Activated T-cell treated with anti-CD3 and anti-CD28 coated beads, Interleukin-2, amount 50 U/mL, for 24 hours (primary cell): Measurements from ENCODE around the gene PTPN3.
"Not testable (repeated sequence)": the region's sequence is repeated elsewhere in the genome, so short reads cannot be mapped to it uniquely, and the experiment has no call there.

Source experiments
- DNase-seq: peaks from one replicate; pipeline ENCODE4 v3.0.0-alpha.2; 2020
- H3K27ac Mint-ChIP-seq: 2 replicates; pipeline ENCODE4 v1.8.0; 2020; ENCODE audit warnings: mild to moderate bottlenecking, mixed read lengths
- H3K27me3 Mint-ChIP-seq: 2 replicates; pipeline ENCODE4 v1.8.0; 2020; ENCODE audit warnings: mixed read lengths
- H3K36me3 Mint-ChIP-seq: 2 replicates; pipeline ENCODE4 v1.8.0; 2020; ENCODE audit warnings: low read depth, mixed read lengths
- H3K4me1 Mint-ChIP-seq: 2 replicates; pipeline ENCODE4 v1.8.0; 2020; ENCODE audit warnings: low read depth, mixed read lengths
- H3K4me3 Mint-ChIP-seq: 2 replicates; pipeline ENCODE4 v1.8.0; 2020; ENCODE audit warnings: mild to moderate bottlenecking, moderate library complexity, mixed read lengths
- H3K9me3 Mint-ChIP-seq: 2 replicates; pipeline ENCODE4 v1.8.0; 2020; ENCODE audit warnings: mixed read lengths

The PTPN3 gene

GRCh38 chr9:109498195-109499092 lies at the start of gene PTPN3:
Gene PTPN3, minus strand, starts transcription at chr9:109498307. Its CDS starts 34,873 bp downstream, at chr9:109463434.
- no peak for DNase-seq
- H3K36me3 Mint-ChIP-seq = no peaks in the 10 kb centered on the region
- no peak within 1 kb of the TSS for H3K27ac Mint-ChIP-seq
- H3K9me3 Mint-ChIP-seq = no peaks in the 10 kb centered on the region
- H3K27me3 Mint-ChIP-seq = peaks cover 72% of the 10 kb centered on the region
- H3K4me1 Mint-ChIP-seq = peaks cover 6% of the 10 kb centered on the region
- H3K4me3 Mint-ChIP-seq = peak within 1 kb of the TSS; percentile 11

- H3K4me3 Mint-ChIP-seq, H3K27ac Mint-ChIP-seq, H3K27me3 Mint-ChIP-seq, DNase-seq, H3K4me1 Mint-ChIP-seq, H3K36me3 Mint-ChIP-seq: not testable (repeated sequence)
- H3K9me3 Mint-ChIP-seq = peaks cover 13% of the 10 kb centered on the region
Observed at GRCh38 chr9:109544954-109545353, 46.8 kb upstream of the PTPN3 start.

GRCh38 chr9:109542922-109543321 lies 44.8 kb upstream of the PTPN3 start:
- Mint-ChIP-seq H3K27ac (no peak overlapping the region), H3K4me1 (no peaks in the 10 kb centered on the region), H3K9me3 (peaks cover 11% of the 10 kb centered on the region), H3K27me3 (peaks cover 10% of the 10 kb centered on the region), H3K4me3 (no peak overlapping the region), H3K36me3 (no peaks in the 10 kb centered on the region)
- no peak for DNase-seq

GRCh38 chr9:109538346-109538745 lies 40.2 kb upstream of the PTPN3 start:
- H3K27me3 Mint-ChIP-seq = peaks cover 17% of the 10 kb centered on the region
- H3K36me3 Mint-ChIP-seq = no peaks in the 10 kb centered on the region
- H3K4me1 Mint-ChIP-seq = no peaks in the 10 kb centered on the region
- no peaks in the 10 kb centered on the region for H3K9me3 Mint-ChIP-seq
- no peak overlapping the region for H3K27ac Mint-ChIP-seq
- no peak for DNase-seq
- no peak overlapping the region for H3K4me3 Mint-ChIP-seq

GRCh38 chr9:109537288-109537687 lies 39.2 kb upstream of the PTPN3 start:
- no peaks in the 10 kb centered on the region for H3K36me3 Mint-ChIP-seq
- DNase-seq = no peak
- no peak overlapping the region for H3K27ac Mint-ChIP-seq
- no peaks in the 10 kb centered on the region for H3K4me1 Mint-ChIP-seq
- H3K4me3 Mint-ChIP-seq = no peak overlapping the region
- H3K9me3 Mint-ChIP-seq = no peaks in the 10 kb centered on the region
- H3K27me3 Mint-ChIP-seq = peaks cover 11% of the 10 kb centered on the region

GRCh38 chr9:109536859-109537258 lies 38.8 kb upstream of the PTPN3 start:
- H3K27me3 Mint-ChIP-seq = peaks cover 8% of the 10 kb centered on the region
- no peaks in the 10 kb centered on the region for H3K9me3 Mint-ChIP-seq
- no peak for DNase-seq
- no peak overlapping the region for H3K27ac Mint-ChIP-seq
- H3K4me1 Mint-ChIP-seq = no peaks in the 10 kb centered on the region
- H3K4me3 Mint-ChIP-seq = no peak overlapping the region
- no peaks in the 10 kb centered on the region for H3K36me3 Mint-ChIP-seq

- H3K27ac Mint-ChIP-seq = no peak overlapping the region
- no peaks in the 10 kb centered on the region for H3K36me3 Mint-ChIP-seq
- peaks cover 7% of the 10 kb centered on the region for H3K27me3 Mint-ChIP-seq
- no peaks in the 10 kb centered on the region for H3K9me3 Mint-ChIP-seq
- no peak for DNase-seq
- no peaks in the 10 kb centered on the region for H3K4me1 Mint-ChIP-seq
- no peak overlapping the region for H3K4me3 Mint-ChIP-seq
Observed at GRCh38 chr9:109535365-109535764, 37.3 kb upstream of the PTPN3 start.

- Mint-ChIP-seq H3K27ac (no peak overlapping the region), H3K27me3 (peaks cover 7% of the 10 kb centered on the region), H3K9me3 (no peaks in the 10 kb centered on the region), H3K36me3 (no peaks in the 10 kb centered on the region), H3K4me3 (no peak overlapping the region), H3K4me1 (no peaks in the 10 kb centered on the region)
- no peak for DNase-seq
Observed at GRCh38 chr9:109534151-109534550, 36.0 kb upstream of the PTPN3 start.

- H3K4me1 Mint-ChIP-seq, H3K9me3 Mint-ChIP-seq, DNase-seq, H3K4me3 Mint-ChIP-seq, H3K27me3 Mint-ChIP-seq, H3K36me3 Mint-ChIP-seq, H3K27ac Mint-ChIP-seq: not testable (repeated sequence)
Observed at GRCh38 chr9:109532652-109533051, 34.5 kb upstream of the PTPN3 start.

GRCh38 chr9:109522106-109522505 lies 24.0 kb upstream of the PTPN3 start:
- H3K36me3 Mint-ChIP-seq = no peaks in the 10 kb centered on the region
- no peaks in the 10 kb centered on the region for H3K9me3 Mint-ChIP-seq
- H3K4me1 Mint-ChIP-seq = no peaks in the 10 kb centered on the region
- H3K27me3 Mint-ChIP-seq = peaks cover 4% of the 10 kb centered on the region
- no peak for DNase-seq
- H3K27ac Mint-ChIP-seq = no peak overlapping the region
- H3K4me3 Mint-ChIP-seq = no peak overlapping the region

GRCh38 chr9:109520475-109521132 lies 22.5 kb upstream of the PTPN3 start:
- no peak overlapping the region for H3K27ac Mint-ChIP-seq
- no peaks in the 10 kb centered on the region for H3K36me3 Mint-ChIP-seq
- H3K4me3 Mint-ChIP-seq = no peak overlapping the region
- H3K27me3 Mint-ChIP-seq = peaks cover 4% of the 10 kb centered on the region
- H3K4me1 Mint-ChIP-seq = no peaks in the 10 kb centered on the region
- DNase-seq = no peak
- H3K9me3 Mint-ChIP-seq = no peaks in the 10 kb centered on the region

GRCh38 chr9:109519366-109519765 lies 21.3 kb upstream of the PTPN3 start:
- no peaks in the 10 kb centered on the region for H3K9me3 Mint-ChIP-seq
- H3K36me3 Mint-ChIP-seq = no peaks in the 10 kb centered on the region
- H3K27me3 Mint-ChIP-seq = peaks cover 4% of the 10 kb centered on the region
- no peak for DNase-seq
- H3K4me3 Mint-ChIP-seq = no peak overlapping the region
- H3K27ac Mint-ChIP-seq = no peak overlapping the region
- no peaks in the 10 kb centered on the region for H3K4me1 Mint-ChIP-seq

GRCh38 chr9:109518621-109519335 lies 20.7 kb upstream of the PTPN3 start:
- H3K4me3 Mint-ChIP-seq = no peak overlapping the region
- no peaks in the 10 kb centered on the region for H3K9me3 Mint-ChIP-seq
- no peak for DNase-seq
- H3K36me3 Mint-ChIP-seq = no peaks in the 10 kb centered on the region
- H3K27ac Mint-ChIP-seq = no peak overlapping the region
- peaks cover 4% of the 10 kb centered on the region for H3K27me3 Mint-ChIP-seq
- H3K4me1 Mint-ChIP-seq = no peaks in the 10 kb centered on the region

GRCh38 chr9:109517901-109518377 lies 19.8 kb upstream of the PTPN3 start:
- no peaks in the 10 kb centered on the region for H3K4me1 Mint-ChIP-seq
- H3K27me3 Mint-ChIP-seq = peaks cover 4% of the 10 kb centered on the region
- no peak overlapping the region for H3K4me3 Mint-ChIP-seq
- H3K9me3 Mint-ChIP-seq = no peaks in the 10 kb centered on the region
- H3K27ac Mint-ChIP-seq = no peak overlapping the region
- DNase-seq = no peak
- no peaks in the 10 kb centered on the region for H3K36me3 Mint-ChIP-seq
